ENCODE data around the gene SOD1. TPM values are rescaled to one million over a fixed set of nuclear protein-coding genes. Genes with fewer than 3 reads are reported as not detected.
"Not testable (repeated sequence)": the region's sequence is repeated elsewhere in the genome, so short reads cannot be mapped to it uniquely, and the experiment has no call there.

SOD1 gene
- total RNA-seq, 2 experiments from 2014 or later = 223 to 231 TPM

- Mint-ChIP-seq H3K4me3 (no peak overlapping the region), H3K4me1 (no peaks in the 10 kb centered on the region), H3K27ac (no peak overlapping the region), H3K9me3 (peaks cover 3% of the 10 kb centered on the region), H3K36me3 (ENCODE audit: low read depth) (no peaks in the 10 kb centered on the region), H3K27me3 (peaks cover under 1% of the 10 kb centered on the region)
- POLR2A ChIA-PET = no interaction called here
- DNase-seq = no peak
- CTCF ChIA-PET = interaction anchor here (0.6 kb wide), 1 partner anchor 350 kb away, joined by 3 read pairs; no protein-coding TSS in a partner anchor
Observed at GRCh38 chr21:31634993-31635392, 24.5 kb upstream of the SOD1 start.

DNA sequence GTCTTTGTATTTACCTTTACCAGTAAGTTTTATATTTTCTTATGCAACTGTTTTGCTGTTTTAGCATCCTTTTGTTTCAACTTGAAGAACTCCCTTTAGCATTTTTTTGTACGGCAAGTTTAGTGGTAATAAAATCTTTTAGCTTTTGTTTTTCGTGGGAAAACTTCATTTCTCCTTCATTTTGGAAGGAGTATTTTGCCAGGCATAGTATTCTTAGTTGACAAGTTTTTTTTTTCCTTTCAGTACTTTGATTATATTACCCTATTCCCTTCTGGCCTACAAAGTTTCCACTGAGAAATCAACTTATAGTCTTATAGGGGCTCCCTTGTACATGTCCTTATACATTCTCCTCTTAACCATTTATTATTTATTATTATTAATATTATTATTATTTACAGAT, 22.6 kb upstream of the SOD1 start:
- ChIA-PET CTCF (no interaction called here), POLR2A (no interaction called here)
- peaks cover 3% of the 10 kb centered on the region for H3K9me3 Mint-ChIP-seq
- H3K36me3 Mint-ChIP-seq (ENCODE audit: low read depth) = no peaks in the 10 kb centered on the region
- no peak overlapping the region for H3K27ac Mint-ChIP-seq
- H3K27me3 Mint-ChIP-seq = no peaks in the 10 kb centered on the region
- no peak overlapping the region for H3K4me3 Mint-ChIP-seq
- no peak for DNase-seq
- no peaks in the 10 kb centered on the region for H3K4me1 Mint-ChIP-seq

DNA sequence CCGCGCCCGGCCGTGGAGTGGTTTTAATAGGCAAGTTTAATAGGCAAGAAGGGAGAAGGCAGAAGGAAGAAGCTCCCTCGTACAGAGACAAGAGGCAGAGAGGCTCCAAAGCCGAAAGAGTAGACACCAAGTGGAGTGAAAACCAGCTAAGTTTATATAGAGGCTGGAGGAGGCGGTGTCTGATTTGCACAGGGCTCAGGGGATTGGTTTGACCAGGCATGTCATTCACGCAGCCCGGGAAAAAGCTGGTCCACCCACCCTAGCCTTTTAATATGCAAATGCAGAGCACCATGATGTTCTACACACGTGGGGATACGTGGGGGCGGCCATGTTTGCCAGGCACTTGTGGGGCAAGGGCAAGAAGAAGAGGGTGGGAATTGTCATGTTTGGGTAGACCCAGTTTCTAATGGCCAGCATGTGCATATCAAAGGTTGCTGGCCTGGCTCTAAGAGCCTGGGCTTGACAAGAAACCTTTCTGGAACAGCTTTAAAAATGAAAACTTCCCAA, 18.0 kb upstream of the SOD1 start:
- Mint-ChIP-seq H3K9me3 (peaks cover 3% of the 10 kb centered on the region), H3K36me3 (ENCODE audit: low read depth) (no peaks in the 10 kb centered on the region), H3K4me3 (no peak overlapping the region), H3K27ac (no peak overlapping the region), H3K27me3 (no peaks in the 10 kb centered on the region), H3K4me1 (no peaks in the 10 kb centered on the region)
- CTCF ChIA-PET = no interaction called here
- no peak for DNase-seq
- POLR2A ChIA-PET = no interaction called here

GRCh38 chr21:31644643-31645042, 14.8 kb upstream of the SOD1 start:
- Mint-ChIP-seq H3K27me3 (peaks cover 2% of the 10 kb centered on the region), H3K9me3 (no peaks in the 10 kb centered on the region), H3K4me3 (no peak overlapping the region), H3K36me3 (ENCODE audit: low read depth) (no peaks in the 10 kb centered on the region), H3K27ac (no peak overlapping the region), H3K4me1 (no peaks in the 10 kb centered on the region)
- ChIA-PET CTCF (no interaction called here), POLR2A (no interaction called here)
- DNase-seq = no peak

DNA sequence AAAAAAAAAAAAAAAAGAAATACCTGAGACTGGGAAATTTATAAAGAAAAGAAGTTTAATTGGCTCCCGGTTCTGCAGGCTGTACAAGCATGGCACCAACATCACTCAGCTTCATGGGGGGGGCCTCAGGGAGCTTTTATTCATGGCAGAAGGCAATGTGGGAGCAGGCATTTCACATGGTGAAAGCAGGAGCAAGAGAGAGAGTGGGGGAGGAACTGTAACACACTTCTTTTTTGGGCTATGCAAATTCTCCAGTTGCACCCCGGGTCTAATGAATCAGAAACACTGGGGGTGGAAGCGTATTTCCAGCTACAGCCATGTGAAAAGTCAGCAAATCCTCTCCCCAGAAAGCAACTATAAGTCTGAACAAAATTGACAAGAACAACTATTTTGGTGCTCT, 11.8 kb upstream of the SOD1 start:
- CTCF ChIA-PET = interaction anchor here (1.1 kb wide), 1 partner anchor 20 kb away, joined by 3 read pairs; no protein-coding TSS in a partner anchor
- DNase-seq = no peak
- Mint-ChIP-seq H3K27ac (no peak overlapping the region), H3K4me3 (no peak overlapping the region), H3K27me3 (peaks cover 5% of the 10 kb centered on the region), H3K36me3 (ENCODE audit: low read depth) (no peaks in the 10 kb centered on the region), H3K9me3 (no peaks in the 10 kb centered on the region), H3K4me1 (no peaks in the 10 kb centered on the region)
- POLR2A ChIA-PET = no interaction called here

- Mint-ChIP-seq H3K27ac (no peak overlapping the region), H3K4me3 (no peak overlapping the region)
Observed at GRCh38 chr21:31650930-31651329, 8.6 kb upstream of the SOD1 start.

DNA sequence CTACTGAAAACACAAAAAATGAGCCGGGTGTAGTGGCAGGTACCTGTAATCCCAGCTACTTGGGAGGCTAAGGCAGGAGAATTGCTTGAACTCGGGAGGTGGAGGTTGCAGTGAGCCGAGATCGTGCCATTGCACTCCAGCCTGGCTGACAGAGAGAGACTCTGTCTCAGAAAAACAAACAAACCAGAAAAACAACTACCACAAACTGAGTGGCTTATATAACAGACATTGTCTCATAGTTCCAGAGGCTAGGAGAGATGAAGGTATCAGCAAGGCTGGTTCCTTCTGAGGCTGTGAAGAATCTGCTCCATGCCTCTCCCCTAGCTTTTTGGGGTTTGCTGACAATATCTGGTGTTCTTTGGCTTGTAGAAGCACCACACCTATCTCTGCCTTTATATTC, 8.0 kb upstream of the SOD1 start:
- H3K27me3 Mint-ChIP-seq; DNase-seq; H3K27ac Mint-ChIP-seq; H3K36me3 Mint-ChIP-seq (ENCODE audit: low read depth); H3K9me3 Mint-ChIP-seq; CTCF ChIA-PET; POLR2A ChIA-PET; H3K4me3 Mint-ChIP-seq: not testable (repeated sequence)
- H3K4me1 Mint-ChIP-seq = peaks cover 18% of the 10 kb centered on the region

More at GRCh38 chr21:31650930-31651329, 8.6 kb upstream of the SOD1 start:
- Mint-ChIP-seq H3K9me3 (no peaks in the 10 kb centered on the region), H3K27me3 (peaks cover 5% of the 10 kb centered on the region), H3K4me1 (peaks cover 13% of the 10 kb centered on the region), H3K36me3 (ENCODE audit: low read depth) (no peaks in the 10 kb centered on the region)
- no peak for DNase-seq
- ChIA-PET CTCF (no interaction called here), POLR2A (no interaction called here)

DNA sequence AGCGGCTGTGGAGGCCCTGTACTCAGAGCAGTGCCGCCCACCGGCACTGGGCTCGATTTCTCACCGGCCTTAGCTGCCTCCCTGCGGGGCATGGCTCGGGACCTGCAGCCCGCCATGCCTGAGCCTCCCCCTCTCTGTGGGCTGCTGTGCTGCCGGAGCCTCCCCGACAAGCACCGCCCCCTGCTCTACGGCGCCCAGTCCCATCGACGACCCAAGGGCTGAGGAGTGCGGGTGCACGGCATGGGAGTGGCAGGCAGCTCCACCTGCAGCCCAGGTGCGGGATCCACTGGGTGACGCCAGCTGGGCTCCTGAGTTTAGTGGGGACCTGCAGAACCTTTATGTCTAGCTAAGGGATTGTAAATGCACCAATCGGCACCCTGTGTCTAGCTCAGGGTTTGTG, 5.2 kb upstream of the SOD1 start:
- Mint-ChIP-seq H3K4me3 (no peak overlapping the region), H3K27ac (no peak overlapping the region), H3K9me3 (no peaks in the 10 kb centered on the region), H3K27me3 (peaks cover 2% of the 10 kb centered on the region), H3K4me1 (peaks cover 29% of the 10 kb centered on the region), H3K36me3 (ENCODE audit: low read depth) (peaks cover 2% of the 10 kb centered on the region)
- CTCF ChIA-PET = no interaction called here
- DNase-seq = no peak
- POLR2A ChIA-PET = no interaction called here

- H3K9me3 Mint-ChIP-seq; H3K36me3 Mint-ChIP-seq (ENCODE audit: low read depth); CTCF ChIA-PET; H3K27me3 Mint-ChIP-seq; DNase-seq: not testable (repeated sequence)
- POLR2A ChIA-PET = interaction anchor here (0.6 kb wide), 1 partner anchor 12 kb away, joined by 3 read pairs; no protein-coding TSS in a partner anchor
- Mint-ChIP-seq H3K4me3 (peak overlapping the region; percentile 49), H3K4me1 (peaks cover 29% of the 10 kb centered on the region), H3K27ac (peak overlapping the region; percentile 78)
Observed at GRCh38 chr21:31654821-31655580, 4.5 kb upstream of the SOD1 start.

DNA sequence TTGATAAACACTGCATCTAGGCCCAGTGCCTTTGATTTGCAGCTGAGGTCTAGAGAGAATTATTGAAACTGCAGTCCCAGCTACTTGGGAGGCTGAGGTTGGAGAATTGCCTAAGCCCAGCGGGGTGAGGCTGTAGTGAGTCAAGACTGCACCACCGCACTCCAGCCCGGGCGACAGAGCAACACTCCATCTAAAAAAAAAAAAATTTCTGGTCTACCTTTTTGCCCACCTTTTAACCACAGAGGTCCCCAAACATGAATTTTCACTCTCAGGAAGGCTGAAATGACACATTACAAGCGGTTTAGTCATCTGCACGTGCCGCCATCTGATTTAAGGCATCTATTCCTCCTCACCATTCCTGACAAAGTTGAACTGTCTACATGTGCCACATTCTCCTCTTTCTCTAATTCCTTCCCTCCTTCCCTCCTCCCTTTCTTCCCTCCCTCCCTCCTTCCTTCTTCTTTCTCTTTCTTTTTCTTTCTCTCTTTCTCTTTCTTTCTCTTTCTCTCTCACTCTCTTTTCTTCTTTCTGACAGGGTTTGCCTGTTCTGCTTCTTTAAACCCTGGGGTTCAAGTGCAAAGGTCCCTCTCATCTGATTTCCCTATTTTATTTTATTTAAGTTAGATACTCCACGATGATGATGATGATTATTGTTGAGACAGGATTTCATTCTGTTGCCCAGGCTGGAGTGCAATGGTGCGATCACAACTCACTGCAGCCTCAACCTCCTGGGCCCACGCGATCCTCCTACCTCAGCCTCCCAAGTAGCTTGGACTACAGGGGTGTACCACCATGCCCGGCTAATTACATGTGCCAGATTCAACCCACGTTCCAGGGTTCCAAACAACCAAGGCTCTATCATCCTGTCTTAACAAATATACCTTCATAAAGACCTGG, 3.0 kb upstream of the SOD1 start:
- CTCF ChIA-PET = no interaction called here
- no peak overlapping the region for H3K27ac Mint-ChIP-seq
- POLR2A ChIA-PET = no interaction called here
- peaks cover 9% of the 10 kb centered on the region for H3K36me3 Mint-ChIP-seq (ENCODE audit: low read depth)
- no peaks in the 10 kb centered on the region for H3K9me3 Mint-ChIP-seq
- no peak for DNase-seq
- peaks cover 42% of the 10 kb centered on the region for H3K4me1 Mint-ChIP-seq
- no peaks in the 10 kb centered on the region for H3K27me3 Mint-ChIP-seq
- H3K4me3 Mint-ChIP-seq = no peak overlapping the region

GRCh38 chr21:31658053-31658452, 1.4 kb upstream of the SOD1 start:
- no peaks in the 10 kb centered on the region for H3K9me3 Mint-ChIP-seq
- H3K27ac Mint-ChIP-seq = peak overlapping the region; percentile 19
- no peaks in the 10 kb centered on the region for H3K27me3 Mint-ChIP-seq
- CTCF ChIA-PET = no interaction called here
- no peak overlapping the region for H3K4me3 Mint-ChIP-seq
- H3K36me3 Mint-ChIP-seq (ENCODE audit: low read depth) = peaks cover 21% of the 10 kb centered on the region
- no peak for DNase-seq
- H3K4me1 Mint-ChIP-seq = peaks cover 57% of the 10 kb centered on the region
- POLR2A ChIA-PET = no interaction called here

DNA sequence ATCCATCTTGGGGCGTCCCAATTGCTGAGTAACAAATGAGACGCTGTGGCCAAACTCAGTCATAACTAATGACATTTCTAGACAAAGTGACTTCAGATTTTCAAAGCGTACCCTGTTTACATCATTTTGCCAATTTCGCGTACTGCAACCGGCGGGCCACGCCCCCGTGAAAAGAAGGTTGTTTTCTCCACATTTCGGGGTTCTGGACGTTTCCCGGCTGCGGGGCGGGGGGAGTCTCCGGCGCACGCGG, 282 bp upstream of the SOD1 start:
- DNase-seq = no peak
- Mint-ChIP-seq H3K4me1 (peaks cover 66% of the 10 kb centered on the region), H3K4me3 (peak overlapping the region; percentile 99), H3K36me3 (ENCODE audit: low read depth) (peaks cover 30% of the 10 kb centered on the region), H3K9me3 (no peaks in the 10 kb centered on the region), H3K27me3 (no peaks in the 10 kb centered on the region), H3K27ac (peak overlapping the region; percentile 99)
- ChIA-PET CTCF (no interaction called here), POLR2A (no interaction called here)

GRCh38 chr21:31660259-31660565, 719 bp downstream of the SOD1 start:
- H3K9me3 Mint-ChIP-seq = no peaks in the 10 kb centered on the region
- CTCF ChIA-PET = no interaction called here
- H3K36me3 Mint-ChIP-seq (ENCODE audit: low read depth) = peaks cover 35% of the 10 kb centered on the region
- peak overlapping the region; percentile 98 for H3K4me3 Mint-ChIP-seq
- DNase-seq = no peak
- POLR2A ChIA-PET = interaction anchor here (0.7 kb wide), 1 partner anchor 49 kb away, joined by 3 read pairs; no protein-coding TSS in a partner anchor
- H3K4me1 Mint-ChIP-seq = peaks cover 66% of the 10 kb centered on the region
- no peaks in the 10 kb centered on the region for H3K27me3 Mint-ChIP-seq
- H3K27ac Mint-ChIP-seq = peak overlapping the region; percentile 95

Measured in activated CD4-positive, alpha-beta T cell treated with anti-CD3 and anti-CD28 coated beads, Interleukin-2, amount 10 ng/mL, durations not matched to agents 7 days and 5 days (primary cell).